Measurements from ENCODE around the gene EDNRA.

Gene EDNRA

GRCh38 chr4:147515220-147515936 lies 34.5 kb downstream of the EDNRA start:
- Mint-ChIP-seq H3K27ac (peak overlapping the region in 1 of 3 experiments; percentile 24), H3K36me3 (ENCODE audit: low read depth) (peaks cover 36% of the 10 kb centered on the region), H3K4me3 (no peak overlapping the region), H3K27me3 (ENCODE audit: low read depth) (no peaks in the 10 kb centered on the region), H3K9me3 (no peaks in the 10 kb centered on the region), H3K4me1 (peaks cover 16% of the 10 kb centered on the region)
- no peak for TF ChIP-seq CTCF (IDR thresholded peaks at IDR 0.05; ENCODE audit: unreplicated experiment in 3 of 3)

- H3K27ac Mint-ChIP-seq = peak overlapping the region; percentile 24 to 40 (median 37)
- peaks cover 36% of the 10 kb centered on the region for H3K36me3 Mint-ChIP-seq (ENCODE audit: low read depth)
- H3K27me3 Mint-ChIP-seq (ENCODE audit: low read depth) = no peaks in the 10 kb centered on the region
- TF ChIP-seq CTCF (IDR thresholded peaks at IDR 0.05; ENCODE audit: unreplicated experiment in 3 of 3) = no peak
- peaks cover 10% of the 10 kb centered on the region for H3K4me1 Mint-ChIP-seq
- H3K4me3 Mint-ChIP-seq = no peak overlapping the region
- H3K9me3 Mint-ChIP-seq = no peaks in the 10 kb centered on the region
These were observed 35.2 kb downstream of the EDNRA start for GRCh38 chr4:147516133-147516532.

GRCh38 chr4:147518086-147518485 lies 37.2 kb downstream of the EDNRA start:
- H3K36me3 Mint-ChIP-seq (ENCODE audit: low read depth) = peaks cover 37% of the 10 kb centered on the region
- no peaks in the 10 kb centered on the region for H3K9me3 Mint-ChIP-seq

GRCh38 chr4:147518846-147519767 lies 38.2 kb downstream of the EDNRA start:
- Mint-ChIP-seq H3K4me1 (peaks cover 10% of the 10 kb centered on the region), H3K27me3 (ENCODE audit: low read depth) (no peaks in the 10 kb centered on the region), H3K27ac (peak overlapping the region in 1 of 3 experiments; percentile 0), H3K36me3 (ENCODE audit: low read depth) (peaks cover 35% of the 10 kb centered on the region), H3K9me3 (no peaks in the 10 kb centered on the region), H3K4me3 (no peak overlapping the region)
- peak; percentile 71 to 81 (median 80) for TF ChIP-seq CTCF (IDR thresholded peaks at IDR 0.05; ENCODE audit: unreplicated experiment in 3 of 3)

More at GRCh38 chr4:147518086-147518485, 37.2 kb downstream of the EDNRA start:
- Mint-ChIP-seq H3K27ac (peak overlapping the region in 1 of 3 experiments; percentile 34), H3K4me1 (peaks cover 9% of the 10 kb centered on the region), H3K4me3 (no peak overlapping the region), H3K27me3 (ENCODE audit: low read depth) (no peaks in the 10 kb centered on the region)
- TF ChIP-seq CTCF (IDR thresholded peaks at IDR 0.05; ENCODE audit: unreplicated experiment in 3 of 3) = no peak

- Mint-ChIP-seq H3K27me3 (ENCODE audit: low read depth) (no peaks in the 10 kb centered on the region), H3K4me3 (no peak overlapping the region), H3K27ac (peak overlapping the region; percentile 19 to 53 (median 34)), H3K36me3 (ENCODE audit: low read depth) (peaks cover 51% of the 10 kb centered on the region), H3K9me3 (no peaks in the 10 kb centered on the region), H3K4me1 (peaks cover 28% of the 10 kb centered on the region)
- no peak for TF ChIP-seq CTCF (IDR thresholded peaks at IDR 0.05; ENCODE audit: unreplicated experiment in 3 of 3)
These were observed 43.7 kb downstream of the EDNRA start for GRCh38 chr4:147524601-147525000.
